Large intestine (tissue), 3 donors: ENCODE data around the gene SHLD1. TPM values are rescaled to one million over a fixed set of nuclear protein-coding genes. Genes with fewer than 3 reads are reported as not detected.

Experiments used
- DNase-seq, 2 donors: peaks; one replicate each; pipeline versions ENCODE4 v3.0.0 to v3.0.0-alpha.2; 2013
- H3K27ac ChIP-seq: one replicate; pipeline ENCODE4 v1.5.1; 2013; ENCODE audit warnings: low read length
- H3K27me3 ChIP-seq: 2 replicates; pipeline ENCODE4 v1.6.1; 2013; ENCODE audit warnings: low read length; ENCODE audit not compliant: control insufficient read depth, insufficient read depth
- H3K36me3 ChIP-seq: 2 replicates; pipeline ENCODE4 v1.6.1; 2013; ENCODE audit warnings: low read length; ENCODE audit not compliant: control insufficient read depth, insufficient read depth
- H3K4me1 ChIP-seq: one replicate; pipeline ENCODE4 v1.6.1; 2013; ENCODE audit warnings: low read length; ENCODE audit not compliant: control insufficient read depth, insufficient read depth
- H3K4me3 ChIP-seq: one replicate; pipeline ENCODE4 v1.5.1; 2013; ENCODE audit warnings: low read length
- H3K9me3 ChIP-seq: one replicate; pipeline ENCODE4 v1.6.1; 2013; ENCODE audit warnings: mild to moderate bottlenecking, low read depth, low read length, moderate library complexity; ENCODE audit not compliant: control insufficient read depth
- WGBS: methylation state at CpG from one replicate; pipeline ENCODE4 v1.1.5; 2013; ENCODE audit warnings: low lambda C conversion rate; ENCODE audit not compliant: insufficient coverage; 5-methylcytosine and 5-hydroxymethylcytosine counted together
- polyA plus RNA-seq: library from polyadenylated mRNA; unstranded; fragments of 120-200 nt; gene quantifications from one replicate; pipeline ENCODE4 v1.2.1, GENCODE V29; 2013

Gene SHLD1
- polyA plus RNA-seq, 1 donor = 14.6 TPM

- H3K4me1 ChIP-seq = no peaks in the 10 kb centered on the region
- no peak overlapping the region for H3K4me3 ChIP-seq
- no peak overlapping the region for H3K27ac ChIP-seq
- DNase-seq = peak in 1 of 2 donors; percentile 44
- no peaks in the 10 kb centered on the region for H3K36me3 ChIP-seq
- 78% methylated on average over 5 of the region's 6 CpGs for WGBS
- no peaks in the 10 kb centered on the region for H3K9me3 ChIP-seq
- no peaks in the 10 kb centered on the region for H3K27me3 ChIP-seq
These were observed 83.2 kb downstream of the SHLD1 start for GRCh38 chr20:5833309-5833941.

- Histone ChIP-seq H3K4me3 (no peak overlapping the region), H3K27ac (no peak overlapping the region), H3K9me3 (no peaks in the 10 kb centered on the region), H3K4me1 (no peaks in the 10 kb centered on the region), H3K27me3 (no peaks in the 10 kb centered on the region), H3K36me3 (no peaks in the 10 kb centered on the region)
- no peak for DNase-seq
These were observed 84.3 kb downstream of the SHLD1 start for GRCh38 chr20:5834436-5835005.

GRCh38 chr20:5835321-5835821, 85.2 kb downstream of the SHLD1 start:
- no peak for DNase-seq
- no peak overlapping the region for H3K27ac ChIP-seq
- H3K4me1 ChIP-seq = no peaks in the 10 kb centered on the region
- no peaks in the 10 kb centered on the region for H3K27me3 ChIP-seq
- WGBS = no CpG with 5 or more reads among the region's 2 CpGs
- no peak overlapping the region for H3K4me3 ChIP-seq
- H3K36me3 ChIP-seq = no peaks in the 10 kb centered on the region
- no peaks in the 10 kb centered on the region for H3K9me3 ChIP-seq

GRCh38 chr20:5835871-5836270, 85.7 kb downstream of the SHLD1 start:
- 85% methylated on average over 3 of the region's 4 CpGs for WGBS
- Histone ChIP-seq H3K27me3 (no peaks in the 10 kb centered on the region), H3K27ac (no peak overlapping the region), H3K36me3 (no peaks in the 10 kb centered on the region), H3K9me3 (no peaks in the 10 kb centered on the region), H3K4me1 (no peaks in the 10 kb centered on the region), H3K4me3 (no peak overlapping the region)
- DNase-seq = no peak

- no peaks in the 10 kb centered on the region for H3K4me1 ChIP-seq
- no peak for DNase-seq
- H3K9me3 ChIP-seq = no peaks in the 10 kb centered on the region
- H3K27me3 ChIP-seq = no peaks in the 10 kb centered on the region
- no peak overlapping the region for H3K4me3 ChIP-seq
- no peaks in the 10 kb centered on the region for H3K36me3 ChIP-seq
- no peak overlapping the region for H3K27ac ChIP-seq
- WGBS = no CpG with 5 or more reads among the region's 4 CpGs
These were observed 86.4 kb downstream of the SHLD1 start for GRCh38 chr20:5836569-5836968.

GRCh38 chr20:5840411-5841002, 90.3 kb downstream of the SHLD1 start:
- Histone ChIP-seq H3K9me3 (peaks cover 2% of the 10 kb centered on the region), H3K36me3 (no peaks in the 10 kb centered on the region), H3K4me3 (no peak overlapping the region), H3K27me3 (no peaks in the 10 kb centered on the region), H3K27ac (no peak overlapping the region), H3K4me1 (no peaks in the 10 kb centered on the region)
- WGBS = no CpG with 5 or more reads among the region's 5 CpGs
- DNase-seq = no peak

GRCh38 chr20:5841522-5841921, 91.3 kb downstream of the SHLD1 start:
- 20% methylated on average over 1 of the region's 1 CpG for WGBS
- no peak for DNase-seq
- Histone ChIP-seq H3K36me3 (no peaks in the 10 kb centered on the region), H3K4me3 (no peak overlapping the region), H3K27ac (no peak overlapping the region), H3K27me3 (no peaks in the 10 kb centered on the region), H3K9me3 (peaks cover 2% of the 10 kb centered on the region), H3K4me1 (no peaks in the 10 kb centered on the region)

- Histone ChIP-seq H3K9me3 (peaks cover 2% of the 10 kb centered on the region), H3K36me3 (no peaks in the 10 kb centered on the region), H3K4me1 (no peaks in the 10 kb centered on the region), H3K27me3 (no peaks in the 10 kb centered on the region), H3K4me3 (no peak overlapping the region), H3K27ac (no peak overlapping the region)
- DNase-seq = no peak
- 96% methylated on average over 2 of the region's 2 CpGs for WGBS
These were observed 92.3 kb downstream of the SHLD1 start for GRCh38 chr20:5842465-5842864.

- WGBS = 87% methylated on average over 3 of the region's 5 CpGs
- Histone ChIP-seq H3K4me3 (no peak overlapping the region), H3K36me3 (no peaks in the 10 kb centered on the region), H3K4me1 (no peaks in the 10 kb centered on the region), H3K9me3 (peaks cover 2% of the 10 kb centered on the region), H3K27ac (no peak overlapping the region), H3K27me3 (no peaks in the 10 kb centered on the region)
- DNase-seq = no peak
These were observed 92.9 kb downstream of the SHLD1 start for GRCh38 chr20:5843054-5843592.

- no peak for DNase-seq
- Histone ChIP-seq H3K27me3 (no peaks in the 10 kb centered on the region), H3K27ac (no peak overlapping the region), H3K36me3 (no peaks in the 10 kb centered on the region), H3K4me3 (no peak overlapping the region), H3K9me3 (peaks cover 2% of the 10 kb centered on the region), H3K4me1 (no peaks in the 10 kb centered on the region)
- 100% methylated on average over 1 of the region's 2 CpGs for WGBS
These were observed 94.0 kb downstream of the SHLD1 start for GRCh38 chr20:5844063-5844681.
